DND-41 (cell line): ENCODE data around the gene ABTB1.

Source experiments
- CTCF ChIP-seq: IDR thresholded peaks from 2 replicates; pipeline ENCODE4 v1.5.1; 2012; ENCODE audit warnings: borderline replicate concordance, low read length, moderate library complexity, mild to moderate bottlenecking; ENCODE audit not compliant: poor library complexity, severe bottlenecking; ENCODE audit errors: extremely low read depth
- EZH2 ChIP-seq: IDR thresholded peaks from 3 replicates; pipeline ENCODE4 v1.6.1; 2012; ENCODE audit warnings: borderline replicate concordance, low read depth, mild to moderate bottlenecking, moderate library complexity, low read length, inconsistent platforms; ENCODE audit not compliant: severe bottlenecking

DNA sequence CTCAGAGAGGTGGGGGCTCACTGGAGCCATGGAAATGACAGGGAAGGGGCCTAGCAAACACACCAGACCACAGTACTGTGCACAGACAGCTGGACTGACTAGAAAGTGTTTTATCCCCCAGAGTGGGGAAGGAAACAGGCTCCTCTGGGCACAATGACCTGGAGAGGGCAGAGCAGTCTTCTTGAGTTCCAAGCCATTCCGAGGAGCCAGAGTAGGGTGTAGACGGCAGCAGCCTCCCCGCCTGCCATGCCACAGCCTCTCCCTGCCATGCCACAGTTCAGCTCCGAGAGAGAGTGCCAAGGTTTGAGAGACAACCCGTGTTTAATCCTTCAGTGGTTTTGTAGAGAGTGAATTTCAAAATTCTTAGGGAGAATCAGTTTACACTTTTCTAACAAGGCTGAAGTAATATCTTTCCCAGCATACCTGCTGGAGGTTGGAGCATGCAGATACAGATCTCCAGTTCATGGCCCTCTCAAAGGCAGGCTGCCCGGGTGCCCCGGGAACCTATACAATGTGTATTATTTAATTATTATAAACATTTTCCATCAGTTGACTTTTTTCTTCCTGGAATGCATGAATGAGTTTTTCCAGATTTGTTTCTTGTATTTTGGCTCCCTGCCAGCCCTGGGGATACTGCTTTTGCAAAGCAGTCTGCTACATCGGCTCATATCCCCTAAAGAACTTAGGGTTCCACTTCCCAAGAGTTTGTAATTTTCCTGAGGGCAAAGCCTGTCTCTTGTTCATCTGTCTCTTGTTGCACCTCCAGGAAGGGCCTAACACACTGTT lies 40.5 kb upstream of the ABTB1 start:
- no peak for TF ChIP-seq CTCF
- TF ChIP-seq EZH2: no peak
